ENCODE data around the gene RNF126. TPM values are rescaled to one million over a fixed set of nuclear protein-coding genes. Genes with fewer than 3 reads are reported as not detected.
"Not testable (repeated sequence)": the region's sequence is repeated elsewhere in the genome, so short reads cannot be mapped to it uniquely, and the experiment has no call there.

RNF126 gene
- total RNA-seq, 1 donor from 2014 or later: 10.8 TPM

GRCh38 chr19:628168-628567 lies 34.8 kb downstream of the RNF126 start:
- no peak for DNase-seq

- DNase-seq: not testable (repeated sequence)
Measured at GRCh38 chr19:626566-626965, 36.4 kb downstream of the RNF126 start.

GRCh38 chr19:625257-625656 lies 37.8 kb downstream of the RNF126 start:
- no peak for DNase-seq

- DNase-seq: no peak
Measured at GRCh38 chr19:624433-625109, 38.4 kb downstream of the RNF126 start.

GRCh38 chr19:623974-624373 lies 39.0 kb downstream of the RNF126 start:
- no peak for DNase-seq

GRCh38 chr19:623175-623916 lies 39.7 kb downstream of the RNF126 start:
- DNase-seq: no peak

- DNase-seq: no peak
Measured at GRCh38 chr19:622666-623065, 40.3 kb downstream of the RNF126 start.

- no peak for DNase-seq
Measured at GRCh38 chr19:621819-622218, 41.2 kb downstream of the RNF126 start.

GRCh38 chr19:621191-621590 lies 41.8 kb downstream of the RNF126 start:
- DNase-seq: not testable (repeated sequence)

- no peak for DNase-seq
Measured at GRCh38 chr19:620166-620862, 42.7 kb downstream of the RNF126 start.

GRCh38 chr19:619286-620002 lies 43.6 kb downstream of the RNF126 start:
- DNase-seq: no peak

- no peak for DNase-seq
Measured at GRCh38 chr19:618674-619285, 44.2 kb downstream of the RNF126 start.

- DNase-seq: no peak
Measured at GRCh38 chr19:618247-618619, 44.8 kb downstream of the RNF126 start.

- no peak for DNase-seq
Measured at GRCh38 chr19:617551-618246, 45.3 kb downstream of the RNF126 start.

- no peak for DNase-seq
Measured at GRCh38 chr19:616747-617526, 46.1 kb downstream of the RNF126 start.

GRCh38 chr19:616062-616700 lies 46.8 kb downstream of the RNF126 start:
- no peak for DNase-seq

GRCh38 chr19:615619-616018 lies 47.4 kb downstream of the RNF126 start:
- DNase-seq: no peak

- no peak for DNase-seq
Measured at GRCh38 chr19:613732-614567, 49.1 kb downstream of the RNF126 start.

GRCh38 chr19:612941-613340 lies 50.1 kb downstream of the RNF126 start:
- DNase-seq: no peak

Measured in occipital lobe (tissue), 2 donors.